IPS-NIHi7 (cell line): Measurements from ENCODE around the gene INSL4.
A peak's percentile ranks its signal among the peaks of the same experiment; 100 is the strongest.

Source experiments
- DNase-seq: peaks from one replicate; pipeline ENCODE4 v3.0.0; 2012; ENCODE audit warnings: mixed read lengths; ENCODE audit errors: extremely low spot score

Gene INSL4

DNA sequence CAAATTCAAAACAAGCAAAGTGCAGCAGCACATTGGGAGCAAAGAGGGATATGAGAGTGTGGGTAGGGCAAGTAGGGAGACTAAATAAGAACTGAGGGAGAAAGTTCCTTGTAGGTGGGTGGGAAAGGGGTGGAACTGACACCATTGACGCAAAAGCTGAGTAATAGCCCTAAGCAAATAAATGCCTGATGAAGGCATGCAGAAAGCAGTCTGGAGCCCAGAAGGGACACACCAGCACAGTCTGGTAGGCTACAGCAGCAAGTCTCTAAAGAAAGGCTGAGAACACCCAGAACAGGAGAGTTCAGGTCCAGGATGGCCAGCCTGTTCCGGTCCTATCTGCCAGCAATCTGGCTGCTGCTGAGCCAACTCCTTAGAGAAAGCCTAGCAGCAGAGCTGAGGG lies at the start of gene INSL4:
INSL4 (plus strand) TSS at position 208 of the 400 bp plus-strand sequence; CDS start at position 313, 105 bp downstream.
- DNase-seq = no peak

DNA sequence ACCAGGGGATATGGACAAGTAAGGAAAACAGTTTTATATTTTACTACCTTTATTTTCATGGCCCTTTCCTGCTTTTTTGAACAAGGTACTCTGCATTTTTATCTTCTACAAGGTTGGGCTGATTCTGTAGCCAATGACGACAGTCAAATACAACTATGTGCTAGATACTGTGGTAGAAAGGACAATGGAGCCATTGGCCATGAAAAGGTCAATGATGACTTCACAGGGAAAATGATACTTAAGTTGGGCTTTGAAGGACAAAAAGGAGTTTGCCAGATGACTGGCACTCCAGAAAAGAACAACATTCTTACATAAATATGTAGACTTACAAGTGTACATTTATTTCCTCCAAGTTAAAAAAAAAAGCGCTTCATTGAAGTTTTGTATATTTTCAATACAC lies 46.4 kb upstream of the INSL4 start:
- no peak for DNase-seq

DNA sequence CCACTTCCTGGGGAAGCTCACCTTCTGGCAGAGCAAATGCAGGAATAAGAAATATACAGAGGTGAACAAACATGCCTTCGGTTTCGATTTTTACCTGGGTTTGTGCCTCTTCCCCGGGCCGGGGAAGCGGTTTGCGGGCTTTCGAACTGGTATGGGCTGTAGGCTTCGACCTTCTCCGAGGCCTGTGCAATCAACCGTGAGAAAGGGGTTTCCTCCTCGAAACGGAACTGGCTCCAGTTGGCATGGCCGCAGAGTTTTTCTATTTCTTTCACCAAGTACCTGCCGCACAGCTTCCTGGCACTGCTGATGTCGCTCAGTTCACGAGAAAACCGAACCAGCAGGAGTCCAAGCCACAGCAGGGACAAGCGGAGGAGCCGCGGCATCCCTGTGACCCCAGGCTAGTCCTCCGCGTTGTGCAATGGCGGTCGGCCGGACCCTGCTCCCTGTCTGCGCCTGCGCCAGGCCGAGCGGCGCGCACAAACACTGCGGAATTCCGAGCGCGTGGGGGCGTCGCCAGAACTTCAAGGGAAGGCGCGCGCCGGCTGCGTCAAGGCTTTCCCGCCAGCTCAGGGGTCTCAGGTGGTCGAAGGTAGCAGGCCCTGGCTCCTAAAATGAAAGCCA lies 45.9 kb upstream of the INSL4 start, which contains the start of gene INSL6:
INSL6 (minus strand) TSS at position 420 of the 621 bp plus-strand sequence; CDS start at position 383, 37 bp downstream.
- DNase-seq = no peak

- peak; percentile 79 for DNase-seq
These were observed 44.6 kb upstream of the INSL4 start for GRCh38 chr9:5186416-5187169.

GRCh38 chr9:5188060-5188984 lies 42.9 kb upstream of the INSL4 start:
- DNase-seq = no peak

GRCh38 chr9:5191985-5192384 lies 39.2 kb upstream of the INSL4 start:
- no peak for DNase-seq

- no peak for DNase-seq
These were observed 37.9 kb upstream of the INSL4 start for GRCh38 chr9:5193345-5193744.

DNA sequence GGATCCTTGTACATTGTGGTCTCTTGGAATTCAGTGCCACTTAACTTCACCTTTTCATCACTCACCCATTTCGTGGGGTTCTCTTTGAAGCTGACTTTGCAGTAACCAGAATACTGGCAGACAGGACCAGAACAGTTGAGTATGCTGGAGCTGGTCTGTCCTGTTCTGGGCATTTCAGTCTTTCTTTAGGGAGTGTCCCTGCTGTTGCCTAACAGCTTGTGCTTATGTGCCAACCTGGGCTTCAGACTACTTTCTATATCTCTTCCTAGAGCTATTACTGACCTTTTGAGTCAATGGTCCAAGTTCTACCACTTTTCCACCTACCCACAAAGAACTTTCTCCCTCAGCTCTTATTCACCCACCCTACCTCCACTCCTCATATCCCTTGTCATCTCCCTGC lies 35.8 kb upstream of the INSL4 start:
- DNase-seq = no peak

- no peak for DNase-seq
These were observed 26.1 kb upstream of the INSL4 start for GRCh38 chr9:5205071-5205470.

- no peak for DNase-seq
These were observed 665 bp upstream of the INSL4 start for GRCh38 chr9:5230554-5230953.

DNA sequence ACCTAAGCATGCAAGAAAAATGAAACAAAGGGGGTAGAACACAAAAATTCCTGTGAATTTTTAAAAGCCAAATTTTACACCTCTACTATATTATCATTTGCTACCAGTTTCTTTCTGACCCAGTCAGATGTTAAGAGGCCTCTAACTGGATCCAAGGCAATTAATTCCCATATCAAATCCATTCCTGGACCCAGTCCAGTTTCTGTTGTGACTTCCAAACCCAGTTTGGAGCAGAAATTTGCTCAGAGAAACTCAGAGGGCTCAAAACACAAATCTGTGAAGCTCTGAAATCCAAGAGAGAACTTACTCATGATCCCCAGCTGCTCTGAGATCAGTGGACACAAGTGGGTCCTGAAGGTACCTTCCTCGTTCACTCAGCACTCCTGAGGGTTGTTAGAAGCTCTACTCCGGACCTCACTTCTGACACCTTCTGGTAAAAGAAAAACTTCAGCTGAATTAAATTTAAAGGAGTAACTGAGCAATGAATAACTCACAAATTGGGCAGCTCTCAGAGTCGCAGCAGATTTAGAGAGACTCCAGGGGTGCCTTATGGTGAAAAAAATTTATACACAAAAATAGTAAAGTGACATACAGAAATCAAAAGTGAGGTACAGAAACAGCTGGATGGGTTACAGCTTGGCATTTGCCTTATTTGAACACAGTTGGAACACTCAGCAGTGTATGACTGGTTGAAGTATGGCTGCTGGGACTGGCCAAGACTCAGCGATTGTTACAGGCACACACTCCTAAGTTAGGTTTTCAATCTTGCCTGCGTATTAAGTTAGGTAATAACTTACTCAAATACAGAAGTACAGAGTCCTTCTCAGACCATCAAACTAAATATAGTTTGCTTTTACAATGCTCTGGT lies 32.4 kb downstream of the INSL4 start:
- DNase-seq = peak; percentile 30

GRCh38 chr9:5264219-5264595 lies 33.0 kb downstream of the INSL4 start:
- DNase-seq = no peak

GRCh38 chr9:5265939-5266338 lies 34.7 kb downstream of the INSL4 start:
- DNase-seq = peak; percentile 48

DNA sequence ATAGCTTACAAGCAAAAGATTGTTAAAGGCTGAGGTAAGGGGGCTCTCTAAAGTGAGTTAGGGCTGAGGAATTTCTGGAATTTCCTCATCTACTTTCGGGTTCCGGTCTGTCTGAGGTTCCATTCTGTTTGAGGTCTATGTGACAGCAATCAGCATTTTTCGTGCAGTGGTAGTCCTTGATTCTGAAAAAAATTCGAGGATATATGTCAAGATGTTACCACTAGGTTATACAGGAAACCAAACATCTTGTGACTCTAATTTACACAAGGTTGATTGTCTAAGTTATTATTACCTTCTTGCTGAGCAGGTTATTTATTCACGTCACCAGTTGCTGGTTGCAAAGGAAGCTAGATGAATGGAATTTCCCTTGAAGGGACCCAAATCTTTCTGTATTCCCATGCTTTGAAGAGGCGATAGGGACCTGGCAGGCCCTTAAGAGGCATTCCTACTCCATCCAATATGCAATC lies 38.1 kb downstream of the INSL4 start:
- peak; percentile 61 for DNase-seq

- no peak for DNase-seq
These were observed 43.6 kb downstream of the INSL4 start for GRCh38 chr9:5274770-5275169.

DNA sequence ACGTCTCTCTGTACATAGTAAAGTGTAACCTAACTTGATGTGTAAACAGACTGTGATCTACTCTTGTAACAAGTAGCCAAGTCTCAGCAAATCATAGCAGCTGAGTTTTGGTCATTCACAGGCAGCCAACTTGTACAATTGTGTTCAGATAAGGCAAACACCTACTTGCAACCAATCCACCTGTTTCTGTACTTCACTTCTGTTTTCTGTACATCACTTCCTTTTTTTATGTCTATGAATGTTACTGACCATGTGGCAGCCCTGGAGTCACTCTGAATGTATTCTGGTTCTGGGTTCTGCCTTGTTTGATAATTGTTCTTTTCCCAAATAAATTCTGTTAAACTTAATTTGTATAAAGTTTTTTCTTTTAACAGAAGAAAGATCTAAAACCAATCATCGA lies 47.3 kb downstream of the INSL4 start:
- DNase-seq = no peak
